ENCODE data around the gene VWA3B.

- no peak for TF ChIP-seq CTCF (IDR thresholded peaks at IDR 0.05)
- no peak for TF ChIP-seq POLR2A (IDR thresholded peaks at IDR 0.05)
These were observed 66.5 kb downstream of the VWA3B start for GRCh38 chr2:98153481-98153880.

Measured in body of pancreas (tissue), 4 donors.